ENCODE results near the gene SERTAD4. TPM values are rescaled to one million over a fixed set of nuclear protein-coding genes. Genes with fewer than 3 reads are reported as not detected.

SERTAD4 gene
- total and polyA plus RNA-seq, 7 donors = 0.60 to 23.5 (median 4.3) TPM

DNA sequence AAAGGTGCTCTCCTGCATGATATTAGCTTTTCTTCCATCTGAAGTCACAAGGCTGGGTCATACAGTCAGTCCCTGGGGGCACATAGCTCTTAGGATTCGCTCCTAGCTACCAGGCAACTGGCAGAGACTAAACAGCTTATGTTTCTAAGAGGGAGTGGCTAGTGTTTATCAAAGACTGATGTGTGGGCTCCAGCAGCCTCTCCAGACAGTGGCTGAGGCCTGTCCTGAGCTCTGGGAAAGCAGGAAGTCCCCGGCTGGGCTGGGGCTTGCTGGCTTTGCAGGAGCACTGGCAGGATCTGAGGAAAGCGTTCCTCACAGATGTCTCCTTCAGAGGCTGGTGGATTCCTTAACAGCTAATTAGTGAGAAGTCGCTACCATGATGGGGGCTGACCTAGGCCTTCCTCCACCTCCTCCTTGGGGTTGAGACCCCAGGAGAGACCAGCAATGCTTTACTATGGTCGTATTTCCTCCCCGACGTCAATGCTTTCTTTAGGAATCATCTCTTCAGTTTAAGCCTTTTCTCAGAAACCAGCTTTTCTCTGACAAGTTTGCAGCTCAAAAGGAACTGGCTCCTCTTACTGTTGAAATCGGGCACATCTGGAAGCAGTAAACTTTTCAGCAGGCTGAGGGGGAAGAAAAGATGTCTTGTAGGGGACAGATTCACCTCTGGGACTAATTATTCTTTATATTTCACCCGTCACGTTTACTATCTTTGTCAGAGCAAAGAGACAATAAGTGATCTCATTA is 62.6 kb downstream of the SERTAD4 start:
- Histone ChIP-seq H3K4me1 (peaks cover 0 to 55% (median 47%) of the 10 kb centered on the region in 4 donors), H3K4me3 (no peak overlapping the region)

More for the DNA sequence above, 62.6 kb downstream of the SERTAD4 start:
- Histone ChIP-seq H3K27ac (peak overlapping the region; percentile 50 to 91 (median 81)), H3K36me3 (no peaks in the 10 kb centered on the region), H3K9me3 (no peaks in the 10 kb centered on the region), H3K27me3 (no peaks in the 10 kb centered on the region)
- TF ChIP-seq POLR2AphosphoS5 (IDR thresholded peaks at IDR 0.05) = peak in 1 of 4 donors; percentile 67
- no peak for TF ChIP-seq POLR2A (IDR thresholded peaks at IDR 0.05)
- intact Hi-C loops (cut with DNase I) = no loop called here
- 64 to 69% methylated on average over 10 of the region's 10 CpGs for WGBS, 2 donors
- peak; percentile 74 for DNase-seq

Other genes with a start within 250 kb of the SERTAD4 start
- gene HHAT, start 96.1 kb downstream of the SERTAD4 start, total RNA-seq = 1 to 10 TPM; 2.0 to 6.4 (median 3.6) TPM
- 1 to 10 TPM in 2 of 3 donors, under 1 TPM in 1; 0.46 to 2.1 (median 1.8) TPM for gene HHAT, start 96.1 kb downstream of the SERTAD4 start, polyA plus RNA-seq